SH-SY5Y (cell line): ENCODE measurements around the gene COG3.

Source experiments
- GATA2 ChIP-seq: IDR thresholded peaks from 2 replicates; pipeline ENCODE4 v1.6.1; 2011; ENCODE audit warnings: mild to moderate bottlenecking, low read depth, low read length
- GATA3 ChIP-seq: IDR thresholded peaks from 2 replicates; pipeline ENCODE4 v1.6.1; 2011; ENCODE audit warnings: low read depth, mild to moderate bottlenecking, low read length, moderate library complexity

GRCh38 chr13:45417790-45418534 lies 46.8 kb upstream of the COG3 start, which contains the start of gene SLC25A30:
- TF ChIP-seq GATA2 (no peak), GATA3 (no peak)
